ENCODE measurements around the gene SLC25A21.

Gene SLC25A21

GRCh38 chr14:36773136-36773540 lies 399.3 kb downstream of the SLC25A21 start:
- no peak for TF ChIP-seq ZNF274 (IDR thresholded peaks at IDR 0.05; ENCODE audit: low read depth, low read length)
- H3K4me3 ChIP-seq (ENCODE audit: low read length) = no peak overlapping the region

- no peak for TF ChIP-seq ZNF274 (IDR thresholded peaks at IDR 0.05; ENCODE audit: low read depth, low read length)
- no peak overlapping the region for H3K4me3 ChIP-seq (ENCODE audit: low read length)
These were observed 401.3 kb downstream of the SLC25A21 start for GRCh38 chr14:36771028-36771640.

- H3K4me3 ChIP-seq (ENCODE audit: low read length) = no peak overlapping the region
- no peak for TF ChIP-seq ZNF274 (IDR thresholded peaks at IDR 0.05; ENCODE audit: low read depth, low read length)
These were observed 403.6 kb downstream of the SLC25A21 start for GRCh38 chr14:36768638-36769337.

- H3K4me3 ChIP-seq (ENCODE audit: low read length) = no peak overlapping the region
These were observed 404.7 kb downstream of the SLC25A21 start for GRCh38 chr14:36767603-36768281.

GRCh38 chr14:36766974-36767373 lies 405.4 kb downstream of the SLC25A21 start:
- no peak for TF ChIP-seq ZNF274 (IDR thresholded peaks at IDR 0.05; ENCODE audit: low read depth, low read length)
- H3K4me3 ChIP-seq (ENCODE audit: low read length) = no peak overlapping the region

More at GRCh38 chr14:36767603-36768281, 404.7 kb downstream of the SLC25A21 start:
- no peak for TF ChIP-seq ZNF274 (IDR thresholded peaks at IDR 0.05; ENCODE audit: low read depth, low read length)

GRCh38 chr14:36757734-36758601 lies 414.4 kb downstream of the SLC25A21 start:
- no peak overlapping the region for H3K4me3 ChIP-seq (ENCODE audit: low read length)
- TF ChIP-seq ZNF274 (IDR thresholded peaks at IDR 0.05; ENCODE audit: low read depth, low read length) = no peak

GRCh38 chr14:36756226-36756625 lies 416.2 kb downstream of the SLC25A21 start:
- no peak for TF ChIP-seq ZNF274 (IDR thresholded peaks at IDR 0.05; ENCODE audit: low read depth, low read length)
- H3K4me3 ChIP-seq (ENCODE audit: low read length) = no peak overlapping the region

GRCh38 chr14:36755756-36756155 lies 416.6 kb downstream of the SLC25A21 start:
- TF ChIP-seq ZNF274 (IDR thresholded peaks at IDR 0.05; ENCODE audit: low read depth, low read length) = no peak

GRCh38 chr14:36751920-36752319 lies 420.5 kb downstream of the SLC25A21 start:
- no peak for TF ChIP-seq ZNF274 (IDR thresholded peaks at IDR 0.05; ENCODE audit: low read depth, low read length)
- no peak overlapping the region for H3K4me3 ChIP-seq (ENCODE audit: low read length)

More at GRCh38 chr14:36755756-36756155, 416.6 kb downstream of the SLC25A21 start:
- H3K4me3 ChIP-seq (ENCODE audit: low read length) = no peak overlapping the region

- no peak for TF ChIP-seq ZNF274 (IDR thresholded peaks at IDR 0.05; ENCODE audit: low read depth, low read length)
- no peak overlapping the region for H3K4me3 ChIP-seq (ENCODE audit: low read length)
These were observed 421.3 kb downstream of the SLC25A21 start for GRCh38 chr14:36751106-36751505.

GRCh38 chr14:36750244-36750643 lies 422.2 kb downstream of the SLC25A21 start:
- TF ChIP-seq ZNF274 (IDR thresholded peaks at IDR 0.05; ENCODE audit: low read depth, low read length) = no peak
- H3K4me3 ChIP-seq (ENCODE audit: low read length) = no peak overlapping the region

- no peak for TF ChIP-seq ZNF274 (IDR thresholded peaks at IDR 0.05; ENCODE audit: low read depth, low read length)
- no peak overlapping the region for H3K4me3 ChIP-seq (ENCODE audit: low read length)
These were observed 423.7 kb downstream of the SLC25A21 start for GRCh38 chr14:36748610-36749213.

- TF ChIP-seq ZNF274 (IDR thresholded peaks at IDR 0.05; ENCODE audit: low read depth, low read length) = no peak
- no peak overlapping the region for H3K4me3 ChIP-seq (ENCODE audit: low read length)
These were observed 424.8 kb downstream of the SLC25A21 start for GRCh38 chr14:36747411-36748184.
